ENCODE data around the gene NOTCH4.

DNA sequence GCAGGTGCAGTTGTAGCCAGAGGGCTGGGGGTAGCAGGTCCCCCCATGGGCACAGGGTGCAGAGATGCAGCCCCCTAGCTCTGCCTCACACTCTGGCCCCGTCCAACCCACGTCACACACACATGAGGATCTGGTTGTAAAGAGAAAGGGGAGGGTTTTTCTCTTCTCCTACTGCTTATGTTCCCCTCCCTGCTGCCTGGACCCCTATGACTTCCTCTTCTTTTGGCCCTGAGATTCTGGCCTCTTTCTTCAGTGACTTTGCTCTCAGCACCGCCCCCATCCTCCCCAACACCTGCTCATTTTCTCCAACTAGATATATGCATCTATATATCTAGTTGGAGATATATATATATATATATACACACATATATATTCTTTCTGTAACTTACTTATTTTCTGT, 9.7 kb downstream of the NOTCH4 start:
- TF ChIP-seq, protein P1, sequence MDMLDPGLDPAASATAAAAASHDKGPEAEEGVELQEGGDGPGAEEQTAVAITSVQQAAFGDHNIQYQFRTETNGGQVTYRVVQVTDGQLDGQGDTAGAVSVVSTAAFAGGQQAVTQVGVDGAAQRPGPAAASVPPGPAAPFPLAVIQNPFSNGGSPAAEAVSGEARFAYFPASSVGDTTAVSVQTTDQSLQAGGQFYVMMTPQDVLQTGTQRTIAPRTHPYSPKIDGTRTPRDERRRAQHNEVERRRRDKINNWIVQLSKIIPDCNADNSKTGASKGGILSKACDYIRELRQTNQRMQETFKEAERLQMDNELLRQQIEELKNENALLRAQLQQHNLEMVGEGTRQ (CRISPR knock-in tag; IDR thresholded peaks at IDR 0.05): no peak
- TF ChIP-seq, protein P2, sequence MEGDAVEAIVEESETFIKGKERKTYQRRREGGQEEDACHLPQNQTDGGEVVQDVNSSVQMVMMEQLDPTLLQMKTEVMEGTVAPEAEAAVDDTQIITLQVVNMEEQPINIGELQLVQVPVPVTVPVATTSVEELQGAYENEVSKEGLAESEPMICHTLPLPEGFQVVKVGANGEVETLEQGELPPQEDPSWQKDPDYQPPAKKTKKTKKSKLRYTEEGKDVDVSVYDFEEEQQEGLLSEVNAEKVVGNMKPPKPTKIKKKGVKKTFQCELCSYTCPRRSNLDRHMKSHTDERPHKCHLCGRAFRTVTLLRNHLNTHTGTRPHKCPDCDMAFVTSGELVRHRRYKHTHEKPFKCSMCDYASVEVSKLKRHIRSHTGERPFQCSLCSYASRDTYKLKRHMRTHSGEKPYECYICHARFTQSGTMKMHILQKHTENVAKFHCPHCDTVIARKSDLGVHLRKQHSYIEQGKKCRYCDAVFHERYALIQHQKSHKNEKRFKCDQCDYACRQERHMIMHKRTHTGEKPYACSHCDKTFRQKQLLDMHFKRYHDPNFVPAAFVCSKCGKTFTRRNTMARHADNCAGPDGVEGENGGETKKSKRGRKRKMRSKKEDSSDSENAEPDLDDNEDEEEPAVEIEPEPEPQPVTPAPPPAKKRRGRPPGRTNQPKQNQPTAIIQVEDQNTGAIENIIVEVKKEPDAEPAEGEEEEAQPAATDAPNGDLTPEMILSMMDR (IDR thresholded peaks at IDR 0.05 in 2 of 3, conservative IDR thresholded peaks at IDR 0.05 in 1 of 3; ENCODE audit: insufficient read depth in 2 of 3, low read depth in 1 of 3, low read length in 3 of 3): no peak
- TF ChIP-seq, protein P3, sequence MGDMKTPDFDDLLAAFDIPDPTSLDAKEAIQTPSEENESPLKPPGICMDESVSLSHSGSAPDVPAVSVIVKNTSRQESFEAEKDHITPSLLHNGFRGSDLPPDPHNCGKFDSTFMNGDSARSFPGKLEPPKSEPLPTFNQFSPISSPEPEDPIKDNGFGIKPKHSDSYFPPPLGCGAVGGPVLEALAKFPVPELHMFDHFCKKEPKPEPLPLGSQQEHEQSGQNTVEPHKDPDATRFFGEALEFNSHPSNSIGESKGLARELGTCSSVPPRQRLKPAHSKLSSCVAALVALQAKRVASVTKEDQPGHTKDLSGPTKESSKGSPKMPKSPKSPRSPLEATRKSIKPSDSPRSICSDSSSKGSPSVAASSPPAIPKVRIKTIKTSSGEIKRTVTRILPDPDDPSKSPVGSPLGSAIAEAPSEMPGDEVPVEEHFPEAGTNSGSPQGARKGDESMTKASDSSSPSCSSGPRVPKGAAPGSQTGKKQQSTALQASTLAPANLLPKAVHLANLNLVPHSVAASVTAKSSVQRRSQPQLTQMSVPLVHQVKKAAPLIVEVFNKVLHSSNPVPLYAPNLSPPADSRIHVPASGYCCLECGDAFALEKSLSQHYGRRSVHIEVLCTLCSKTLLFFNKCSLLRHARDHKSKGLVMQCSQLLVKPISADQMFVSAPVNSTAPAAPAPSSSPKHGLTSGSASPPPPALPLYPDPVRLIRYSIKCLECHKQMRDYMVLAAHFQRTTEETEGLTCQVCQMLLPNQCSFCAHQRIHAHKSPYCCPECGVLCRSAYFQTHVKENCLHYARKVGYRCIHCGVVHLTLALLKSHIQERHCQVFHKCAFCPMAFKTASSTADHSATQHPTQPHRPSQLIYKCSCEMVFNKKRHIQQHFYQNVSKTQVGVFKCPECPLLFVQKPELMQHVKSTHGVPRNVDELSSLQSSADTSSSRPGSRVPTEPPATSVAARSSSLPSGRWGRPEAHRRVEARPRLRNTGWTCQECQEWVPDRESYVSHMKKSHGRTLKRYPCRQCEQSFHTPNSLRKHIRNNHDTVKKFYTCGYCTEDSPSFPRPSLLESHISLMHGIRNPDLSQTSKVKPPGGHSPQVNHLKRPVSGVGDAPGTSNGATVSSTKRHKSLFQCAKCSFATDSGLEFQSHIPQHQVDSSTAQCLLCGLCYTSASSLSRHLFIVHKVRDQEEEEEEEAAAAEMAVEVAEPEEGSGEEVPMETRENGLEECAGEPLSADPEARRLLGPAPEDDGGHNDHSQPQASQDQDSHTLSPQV (IDR thresholded peaks at IDR 0.05): no peak
- TF ChIP-seq ZNF57 (CRISPR knock-in tag; IDR thresholded peaks at IDR 0.05) (no peak), ZBTB7A (IDR thresholded peaks at IDR 0.05; ENCODE audit: borderline replicate concordance, control insufficient read depth, low read depth, low read length) (no peak), POLR2AphosphoS5 (IDR thresholded peaks at IDR 0.05; ENCODE audit: control insufficient read depth, insufficient read depth, low read depth, low read length) (no peak), IFI16 (CRISPR knock-in tag; IDR thresholded peaks at IDR 0.05) (no peak), EP300 (IDR thresholded peaks at IDR 0.05; ENCODE audit: low read length) (no peak)
- TF ChIP-seq, protein P4, sequence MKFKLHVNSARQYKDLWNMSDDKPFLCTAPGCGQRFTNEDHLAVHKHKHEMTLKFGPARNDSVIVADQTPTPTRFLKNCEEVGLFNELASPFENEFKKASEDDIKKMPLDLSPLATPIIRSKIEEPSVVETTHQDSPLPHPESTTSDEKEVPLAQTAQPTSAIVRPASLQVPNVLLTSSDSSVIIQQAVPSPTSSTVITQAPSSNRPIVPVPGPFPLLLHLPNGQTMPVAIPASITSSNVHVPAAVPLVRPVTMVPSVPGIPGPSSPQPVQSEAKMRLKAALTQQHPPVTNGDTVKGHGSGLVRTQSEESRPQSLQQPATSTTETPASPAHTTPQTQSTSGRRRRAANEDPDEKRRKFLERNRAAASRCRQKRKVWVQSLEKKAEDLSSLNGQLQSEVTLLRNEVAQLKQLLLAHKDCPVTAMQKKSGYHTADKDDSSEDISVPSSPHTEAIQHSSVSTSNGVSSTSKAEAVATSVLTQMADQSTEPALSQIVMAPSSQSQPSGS (CRISPR knock-in tag; IDR thresholded peaks at IDR 0.05): no peak

Measured in K562 (cell line).